T follicular helper cell (primary cell): ENCODE results near the gene REPS2.
"Not testable (repeated sequence)": the region's sequence is repeated elsewhere in the genome, so short reads cannot be mapped to it uniquely, and the experiment has no call there.

Experiments
- DNase-seq: peaks from one replicate; pipeline ENCODE4 v3.0.0-alpha.2; 2020; ENCODE audit warnings: low read depth
- total RNA-seq, 2 experiments: gene quantifications; one replicate each; lab custom pipeline; 2026; lab: John Stamatoyannopoulos, UW

The REPS2 gene
- total RNA-seq: 0.22 to 0.60 reads per million in 2 experiments

- peak; percentile 77 for DNase-seq
These were observed at the start of gene REPS2 for GRCh38 chrX:16946361-16946964. Gene REPS2 (plus strand): TSS chrX:16946658. CDS start chrX:16946862, 204 bp downstream.

GRCh38 chrX:16897445-16897844 lies 49.0 kb upstream of the REPS2 start:
- no peak for DNase-seq

- DNase-seq: no peak
These were observed 43.0 kb upstream of the REPS2 start for GRCh38 chrX:16903274-16904022.

GRCh38 chrX:16910376-16910775 lies 36.1 kb upstream of the REPS2 start:
- DNase-seq: no peak

GRCh38 chrX:16914058-16914457 lies 32.4 kb upstream of the REPS2 start:
- DNase-seq: no peak

- no peak for DNase-seq
These were observed 29.9 kb upstream of the REPS2 start for GRCh38 chrX:16916561-16916960.

GRCh38 chrX:16917120-16917519 lies 29.3 kb upstream of the REPS2 start:
- no peak for DNase-seq

GRCh38 chrX:16918979-16919378 lies 27.5 kb upstream of the REPS2 start:
- DNase-seq: no peak

GRCh38 chrX:16920075-16920474 lies 26.4 kb upstream of the REPS2 start:
- no peak for DNase-seq

GRCh38 chrX:16923157-16923556 lies 23.3 kb upstream of the REPS2 start:
- no peak for DNase-seq

GRCh38 chrX:16924631-16925480 lies 21.6 kb upstream of the REPS2 start:
- no peak for DNase-seq

- no peak for DNase-seq
These were observed 16.1 kb upstream of the REPS2 start for GRCh38 chrX:16930392-16930791.

- no peak for DNase-seq
These were observed 15.1 kb upstream of the REPS2 start for GRCh38 chrX:16931371-16931770.

- no peak for DNase-seq
These were observed 14.4 kb upstream of the REPS2 start for GRCh38 chrX:16931855-16932575.

GRCh38 chrX:16934185-16934584 lies 12.3 kb upstream of the REPS2 start:
- no peak for DNase-seq

- DNase-seq: no peak
These were observed 609 bp downstream of the REPS2 start for GRCh38 chrX:16946971-16947562.

GRCh38 chrX:16950423-16950822 lies 4.0 kb downstream of the REPS2 start:
- DNase-seq: no peak

- no peak for DNase-seq
These were observed 7.3 kb downstream of the REPS2 start for GRCh38 chrX:16953606-16954211.

GRCh38 chrX:16957751-16958150 lies 11.3 kb downstream of the REPS2 start:
- no peak for DNase-seq

- DNase-seq: no peak
These were observed 11.9 kb downstream of the REPS2 start for GRCh38 chrX:16958356-16958755.

GRCh38 chrX:16962661-16963060 lies 16.2 kb downstream of the REPS2 start:
- DNase-seq: not testable (repeated sequence)
